SK-N-SH treated with all-trans-retinoic acid at 6 μM for 48 hours (cell line): Measurements from ENCODE around the gene PRDM7.

Experiments
- ARNTL ChIP-seq: fragments of 450-650 bp; formaldehyde crosslinking; IDR thresholded peaks from 2 replicates; pipeline ENCODE4 v1.5.0; 2020; ENCODE audit warnings: low read depth, mild to moderate bottlenecking, moderate library complexity, borderline replicate concordance
- CREB5 ChIP-seq: fragments of 250-450 bp; sonication (Bioruptor Pico); IDR thresholded peaks from 2 replicates; pipeline ENCODE4 v1.5.1; 2020; ENCODE audit warnings: low read depth, mild to moderate bottlenecking, moderate library complexity
- CSRNP3 ChIP-seq: fragments of 250-450 bp; sonication (Bioruptor Pico); IDR thresholded peaks from 2 replicates; pipeline ENCODE4 v1.5.1; 2021; ENCODE audit warnings: mild to moderate bottlenecking, moderate library complexity
- ISL1 ChIP-seq: fragments of 250-450 bp; sonication (Bioruptor Pico); IDR thresholded peaks from 2 replicates; pipeline ENCODE4 v2.1.2; 2022; ENCODE audit warnings: mild to moderate bottlenecking, moderate library complexity
- PATZ1 ChIP-seq: fragments of 250-450 bp; sonication (Bioruptor Pico); IDR thresholded peaks from 2 replicates; pipeline ENCODE4 v1.8.0; 2020; ENCODE audit warnings: mild to moderate bottlenecking, moderate library complexity, borderline replicate concordance
- TSHZ2 ChIP-seq: fragments of 250-450 bp; sonication (Bioruptor Pico); IDR thresholded peaks from 2 replicates; pipeline ENCODE4 v1.5.0; 2020; ENCODE audit warnings: mild to moderate bottlenecking, moderate library complexity
- ZFP3 ChIP-seq: fragments of 250-450 bp; sonication (Bioruptor Pico); IDR thresholded peaks from 2 replicates; pipeline ENCODE4 v1.5.0; 2020; ENCODE audit warnings: mild to moderate bottlenecking, moderate library complexity
- ZFP30 ChIP-seq: fragments of 450-650 bp; formaldehyde crosslinking; IDR thresholded peaks from 2 replicates; pipeline ENCODE4 v1.5.0; 2022; ENCODE audit warnings: mild to moderate bottlenecking, moderate library complexity
- ZNF70 ChIP-seq: fragments of 450-650 bp; formaldehyde crosslinking; IDR thresholded peaks from 2 replicates; pipeline ENCODE4 v1.5.0; 2020; ENCODE audit warnings: mild to moderate bottlenecking, moderate library complexity

GRCh38 chr16:90011908-90012501 is 65.1 kb downstream of the PRDM7 start:
- TF ChIP-seq CSRNP3 (CRISPR knock-in tag) (no peak), ZNF70 (CRISPR knock-in tag) (no peak), ARNTL (CRISPR knock-in tag) (no peak), ZFP30 (no peak), ZFP3 (CRISPR knock-in tag) (no peak), TSHZ2 (CRISPR knock-in tag) (no peak), PATZ1 (CRISPR knock-in tag) (no peak), ISL1 (CRISPR knock-in tag) (no peak), CREB5 (CRISPR knock-in tag) (no peak)
